Mucosa of descending colon (tissue), 3 donors: Measurements from ENCODE around the gene CD93. TPM values are rescaled to one million over a fixed set of nuclear protein-coding genes. Genes with fewer than 3 reads are reported as not detected.

ENCODE experiments used
- ATAC-seq: fragments of 200-7000 bp; cut with Tn5 transposase; one replicate; pipeline ENCODE4 v1.9.1; 2020; ENCODE audit warnings: mild to moderate bottlenecking, moderate library complexity
- DNase-seq, 3 donors: peaks; one replicate each; pipeline ENCODE4 v3.0.0-alpha.2; 2020
- H3K36me3 ChIP-seq: fragments of 200-600 bp; one replicate; pipeline ENCODE4 v1.8.0; 2021; ENCODE audit warnings: low read depth, mild to moderate bottlenecking
- H3K4me1 ChIP-seq: fragments of 200-600 bp; one replicate; pipeline ENCODE4 v1.8.0; 2021; ENCODE audit warnings: low read depth, mild to moderate bottlenecking
- H3K4me3 ChIP-seq: fragments of 200-600 bp; one replicate; pipeline ENCODE4 v1.8.0; 2021; ENCODE audit warnings: mild to moderate bottlenecking
- H3K9me3 ChIP-seq: fragments of 200-600 bp; one replicate; pipeline ENCODE4 v1.8.0; 2021; ENCODE audit warnings: mild to moderate bottlenecking
- intact Hi-C, 2 donors: fragments of 100-400 bp; cut with DNase I in 1 of 2; cut with micrococcal nuclease in 1 of 2; formaldehyde crosslinking; loops; one replicate each; pipeline versions ENCODE4 v1.11.0 to v1.11.1; 2022; cut with DNase I, micrococcal nuclease
- total RNA-seq, 3 donors: library from RNA; stranded (reverse); fragmentation: NEBNext Ultra II Directional in 2 of 3; extraction: Animal tissue kit (Norgen Biotek cat#: 25700) in 2 of 3; gene quantifications; one replicate each; pipeline versions ENCODE4 v1.2.1 to v1.2.4, GENCODE V29; 2021 to 2023
- TF ChIP-seq, protein P1 (sequence below): fragments of 200-600 bp; IDR thresholded peaks from one replicate; pipeline ENCODE4 v1.8.0; 2022; ENCODE audit warnings: antibody characterized with exemption, mild to moderate bottlenecking
- donor health status: DM: no; HTN: no; CAD: no; lungs with moderate emphysema.
- donor health status: DM: no; HTN: no; CAD: no.
- donor health status: DM: no; HTN: yes; CAD: no.

CD93 gene
- total RNA-seq, 3 donors from 2014 or later, result 7.6 to 24.2 (median 20.1) TPM

DNA sequence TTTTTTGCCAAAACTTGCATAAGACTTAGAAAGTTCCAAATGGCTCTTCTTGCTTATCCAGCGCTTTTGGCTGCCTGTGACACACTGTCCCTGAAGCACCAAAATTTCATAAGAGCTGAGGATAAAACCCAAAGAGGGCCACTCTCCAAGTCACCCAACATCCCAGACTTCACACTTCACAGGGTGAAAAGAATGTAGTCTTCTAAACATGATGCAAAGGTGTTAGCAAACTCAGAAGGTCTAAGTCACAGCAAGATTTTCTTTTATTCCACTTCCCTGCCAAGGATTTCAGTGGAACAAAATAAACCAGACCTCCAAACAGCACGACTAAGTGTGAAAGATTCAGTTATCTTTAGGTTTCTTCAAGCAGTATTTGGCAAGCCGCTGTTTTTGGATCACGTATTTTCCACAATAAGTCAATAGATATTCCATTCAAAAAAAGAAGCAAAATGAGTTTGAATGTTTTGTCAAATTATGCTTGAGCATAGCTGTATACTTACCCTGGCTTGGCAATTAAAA is 44.6 kb upstream of the CD93 start:
- intact Hi-C loops, result no loop called here
- Histone ChIP-seq H3K4me1 (no peaks in the 10 kb centered on the region), H3K4me3 (no peak overlapping the region), H3K9me3 (no peaks in the 10 kb centered on the region), H3K36me3 (no peaks in the 10 kb centered on the region)
- DNase-seq (no peak), ATAC-seq (no peak)
- TF ChIP-seq, protein P1, sequence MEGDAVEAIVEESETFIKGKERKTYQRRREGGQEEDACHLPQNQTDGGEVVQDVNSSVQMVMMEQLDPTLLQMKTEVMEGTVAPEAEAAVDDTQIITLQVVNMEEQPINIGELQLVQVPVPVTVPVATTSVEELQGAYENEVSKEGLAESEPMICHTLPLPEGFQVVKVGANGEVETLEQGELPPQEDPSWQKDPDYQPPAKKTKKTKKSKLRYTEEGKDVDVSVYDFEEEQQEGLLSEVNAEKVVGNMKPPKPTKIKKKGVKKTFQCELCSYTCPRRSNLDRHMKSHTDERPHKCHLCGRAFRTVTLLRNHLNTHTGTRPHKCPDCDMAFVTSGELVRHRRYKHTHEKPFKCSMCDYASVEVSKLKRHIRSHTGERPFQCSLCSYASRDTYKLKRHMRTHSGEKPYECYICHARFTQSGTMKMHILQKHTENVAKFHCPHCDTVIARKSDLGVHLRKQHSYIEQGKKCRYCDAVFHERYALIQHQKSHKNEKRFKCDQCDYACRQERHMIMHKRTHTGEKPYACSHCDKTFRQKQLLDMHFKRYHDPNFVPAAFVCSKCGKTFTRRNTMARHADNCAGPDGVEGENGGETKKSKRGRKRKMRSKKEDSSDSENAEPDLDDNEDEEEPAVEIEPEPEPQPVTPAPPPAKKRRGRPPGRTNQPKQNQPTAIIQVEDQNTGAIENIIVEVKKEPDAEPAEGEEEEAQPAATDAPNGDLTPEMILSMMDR, result no peak

DNA sequence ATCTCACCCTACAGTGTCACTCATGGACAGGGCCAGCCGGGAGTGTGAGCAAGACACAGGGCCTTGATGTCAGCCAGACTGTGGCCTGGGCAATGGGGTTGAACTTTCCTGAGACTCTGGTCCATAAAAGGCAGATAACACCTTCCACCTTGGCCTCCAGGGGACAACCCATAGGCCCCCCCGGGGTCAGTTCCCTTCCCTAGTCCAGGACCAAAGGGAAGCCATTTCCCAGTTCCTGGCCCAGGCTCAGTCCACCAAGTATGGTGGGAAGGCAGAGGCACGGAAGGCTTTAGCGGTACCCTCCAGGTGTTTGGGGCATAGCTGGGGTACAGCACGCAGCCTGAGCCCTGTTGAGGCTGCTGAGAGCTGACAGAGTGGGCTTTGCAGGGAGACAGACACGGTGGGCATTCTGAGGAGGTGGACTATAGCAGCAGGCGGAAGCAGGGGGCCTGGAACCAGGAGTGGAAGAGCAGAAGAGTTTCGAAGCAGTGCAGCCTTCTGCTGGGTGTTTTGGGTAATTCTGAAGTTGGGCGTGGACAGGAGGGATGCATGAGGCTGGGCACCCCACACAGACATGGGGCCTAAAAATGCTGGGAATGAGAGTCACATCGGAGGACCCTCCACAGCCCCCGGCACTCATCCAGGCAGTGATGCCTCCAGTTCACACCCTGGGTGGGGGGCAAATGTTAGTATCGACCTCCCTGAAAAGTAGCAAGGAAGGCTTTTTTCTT is 43.9 kb upstream of the CD93 start:
- DNase-seq, result no peak
- H3K4me1 ChIP-seq, result no peaks in the 10 kb centered on the region
- no peak overlapping the region for H3K4me3 ChIP-seq
- TF ChIP-seq, protein P1, result no peak
- H3K9me3 ChIP-seq, result no peaks in the 10 kb centered on the region
- no peak for ATAC-seq
- H3K36me3 ChIP-seq, result no peaks in the 10 kb centered on the region
- intact Hi-C loops, result no loop called here

- DNase-seq (no peak), ATAC-seq (no peak)
- H3K36me3 ChIP-seq, result no peaks in the 10 kb centered on the region
- no peaks in the 10 kb centered on the region for H3K9me3 ChIP-seq
- no peaks in the 10 kb centered on the region for H3K4me1 ChIP-seq
- TF ChIP-seq, protein P1, result no peak
- no peak overlapping the region for H3K4me3 ChIP-seq
- intact Hi-C loops, result no loop called here
These were observed 43.1 kb upstream of the CD93 start for GRCh38 chr20:23129266-23129665.

GRCh38 chr20:23128461-23129125 is 42.5 kb upstream of the CD93 start:
- TF ChIP-seq, protein P1, result no peak
- Histone ChIP-seq H3K36me3 (no peaks in the 10 kb centered on the region), H3K9me3 (no peaks in the 10 kb centered on the region), H3K4me3 (no peak overlapping the region), H3K4me1 (no peaks in the 10 kb centered on the region)
- ATAC-seq (no peak), DNase-seq (no peak)
- intact Hi-C loops, result no loop called here

DNA sequence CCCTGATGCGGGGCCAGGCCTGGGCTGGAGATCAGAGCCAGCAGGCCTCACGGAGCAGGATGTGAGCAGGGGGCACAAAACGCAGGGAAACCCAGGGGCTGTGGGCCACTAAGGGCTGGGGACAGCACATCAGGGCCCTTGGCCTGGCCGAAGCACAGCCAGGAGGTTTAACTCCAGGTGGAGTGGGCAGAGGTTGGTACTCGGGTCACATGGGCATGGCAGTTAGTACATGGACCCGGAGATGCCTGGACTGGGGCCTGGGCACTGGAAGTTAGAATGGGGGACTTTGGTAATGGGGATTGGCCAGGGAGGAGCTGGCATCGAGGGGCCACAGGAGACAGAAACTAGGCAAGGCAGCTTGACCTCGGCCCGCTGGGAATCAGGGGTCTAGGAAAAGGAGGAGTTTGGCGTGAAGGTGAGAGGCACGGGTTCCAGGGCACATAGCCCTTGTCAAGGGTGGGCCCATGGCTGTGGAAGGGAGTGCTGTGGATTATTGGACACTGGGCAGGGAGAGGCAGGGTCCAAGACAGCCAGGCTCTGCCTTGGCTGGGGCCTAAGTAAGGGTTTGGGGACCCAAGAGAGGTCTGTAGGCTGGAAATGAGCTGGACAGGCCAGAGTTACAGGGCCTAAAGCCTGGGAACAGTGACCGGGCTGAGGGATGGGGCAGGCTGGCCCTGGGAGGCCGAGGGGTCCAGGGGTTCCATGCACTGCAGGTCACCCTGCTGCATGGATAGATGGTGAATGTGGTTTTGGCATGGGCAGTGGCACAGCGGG is 41.6 kb upstream of the CD93 start:
- intact Hi-C loops, result no loop called here
- no peak for ATAC-seq
- TF ChIP-seq, protein P1, result no peak
- no peak for DNase-seq
- Histone ChIP-seq H3K4me3 (no peak overlapping the region), H3K36me3 (no peaks in the 10 kb centered on the region), H3K4me1 (no peaks in the 10 kb centered on the region), H3K9me3 (no peaks in the 10 kb centered on the region)
